ENCODE measurements around the gene ADAP1. TPM values are rescaled to one million over a fixed set of nuclear protein-coding genes. Genes with fewer than 3 reads are reported as not detected.

ADAP1 gene
- total RNA-seq, 6 experiments from 2014 or later: 1.4 to 4.2 (median 2.7) TPM

- Histone ChIP-seq H3K27me3 (no peaks in the 10 kb centered on the region), H3K27ac (no peak overlapping the region), H3K36me3 (no peaks in the 10 kb centered on the region), H3K4me3 (no peak overlapping the region), H3K9me3 (no peaks in the 10 kb centered on the region), H3K4me1 (no peaks in the 10 kb centered on the region)
- intact Hi-C loops (cut with DNase I): no loop called here
- TF ChIP-seq CTCF (IDR thresholded peaks at IDR 0.05) (no peak), POLR2A (IDR thresholded peaks at IDR 0.05) (no peak)
- ATAC-seq (no peak), DNase-seq (no peak)
- no CpG with 5 or more reads among the region's 56 CpGs for WGBS (ENCODE audit: insufficient coverage, low coverage, low lambda C conversion rate, missing lambda C conversion rate)
Measured at GRCh38 chr7:986766-987751, 32.6 kb upstream of the ADAP1 start.

- no peak for DNase-seq
- Histone ChIP-seq H3K36me3 (no peaks in the 10 kb centered on the region), H3K27ac (no peak overlapping the region), H3K9me3 (no peaks in the 10 kb centered on the region), H3K4me3 (no peak overlapping the region), H3K27me3 (no peaks in the 10 kb centered on the region), H3K4me1 (no peaks in the 10 kb centered on the region)
- WGBS (ENCODE audit: insufficient coverage, low coverage, low lambda C conversion rate, missing lambda C conversion rate): 83% methylated on average over 2 of the region's 41 CpGs
- ATAC-seq: peak; percentile 3 to 29 (median 18)
- TF ChIP-seq POLR2A (IDR thresholded peaks at IDR 0.05) (no peak), CTCF (IDR thresholded peaks at IDR 0.05) (no peak)
- intact Hi-C loops (cut with DNase I): no loop called here
Measured at GRCh38 chr7:985915-986741, 31.6 kb upstream of the ADAP1 start.

- WGBS (ENCODE audit: insufficient coverage, low coverage, low lambda C conversion rate, missing lambda C conversion rate): 98% methylated on average over 6 of the region's 16 CpGs
- ATAC-seq (no peak), DNase-seq (no peak)
- intact Hi-C loops (cut with DNase I): no loop called here
- Histone ChIP-seq H3K9me3 (no peaks in the 10 kb centered on the region), H3K27me3 (no peaks in the 10 kb centered on the region), H3K4me3 (no peak overlapping the region), H3K27ac (no peak overlapping the region), H3K4me1 (no peaks in the 10 kb centered on the region), H3K36me3 (no peaks in the 10 kb centered on the region)
- TF ChIP-seq POLR2A (IDR thresholded peaks at IDR 0.05) (no peak), CTCF (IDR thresholded peaks at IDR 0.05) (no peak)
Measured at GRCh38 chr7:985127-985416, 30.6 kb upstream of the ADAP1 start.

GRCh38 chr7:984361-985126 is 30.1 kb upstream of the ADAP1 start:
- H3K27me3 ChIP-seq: no peaks in the 10 kb centered on the region
- no peaks in the 10 kb centered on the region for H3K9me3 ChIP-seq
- H3K4me3 ChIP-seq: no peak overlapping the region
- 91% methylated on average over 4 of the region's 39 CpGs for WGBS (ENCODE audit: insufficient coverage, low coverage, low lambda C conversion rate, missing lambda C conversion rate)
- H3K36me3 ChIP-seq: no peaks in the 10 kb centered on the region
- DNase-seq (no peak), ATAC-seq (no peak)
- no peak overlapping the region for H3K27ac ChIP-seq
- no peaks in the 10 kb centered on the region for H3K4me1 ChIP-seq
- TF ChIP-seq CTCF (IDR thresholded peaks at IDR 0.05) (no peak), POLR2A (IDR thresholded peaks at IDR 0.05) (no peak)
- intact Hi-C loops (cut with DNase I): no loop called here
